B cell (primary cell): Measurements from ENCODE around the gene KCNT2. TPM values are rescaled to one million over a fixed set of nuclear protein-coding genes. Genes with fewer than 3 reads are reported as not detected.

Experiments used
- ATAC-seq: fragments of 200-7000 bp; cut with Tn5 transposase; one replicate; pipeline ENCODE4 v1.10.0; 2021; ENCODE audit warnings: low read depth, mild to moderate bottlenecking, moderate number of reproducible peaks, moderate library complexity
- CTCF ChIA-PET: fragments of 350-600 bp; sonication (Branson Sonifier 250); formaldehyde crosslinking; loops from one replicate; lab custom pipeline; 2021; ENCODE audit warnings: antibody characterized with exemption, inconsistent platforms; lab: Charles Lee
- POLR2A ChIA-PET: fragments of 350-600 bp; sonication (Branson Sonifier 250); formaldehyde crosslinking; loops from one replicate; lab custom pipeline; 2021; ENCODE audit warnings: antibody characterized with exemption; lab: Charles Lee
- DNase-seq: peaks from one replicate; pipeline ENCODE4 v3.0.0; 2013
- H2AFZ ChIP-seq: 2 replicates; pipeline ENCODE4 v1.6.1; 2012; ENCODE audit warnings: mild to moderate bottlenecking, low read depth, low read length; ENCODE audit not compliant: insufficient read depth, poor library complexity, severe bottlenecking
- H3K27ac ChIP-seq, 2 donors: 1 replicate in 1 of 2; 2 replicates in 1 of 2; pipeline ENCODE4 v1.5.1; 2012 to 2013; ENCODE audit warnings: low read length in 2 of 2, mild to moderate bottlenecking in 2 of 2, moderate library complexity in 1 of 2
- H3K27me3 ChIP-seq, 4 experiments: fragments of 200-600 bp in 1 of 4; sonication (generic) in 1 of 4; replicated peaks in 1 of 4; 1 replicate in 2 of 4; 2 replicates in 2 of 4; pipeline versions ENCODE4 v1.6.1 to v1.7.0; 2013 to 2016; ENCODE audit warnings: low read length in 3 of 4, mild to moderate bottlenecking in 2 of 4, mixed read lengths in 1 of 4, moderate library complexity in 1 of 4; ENCODE audit not compliant: insufficient read depth in 4 of 4, control insufficient read depth in 3 of 4; ENCODE audit errors: control extremely low read depth in 1 of 4
- H3K36me3 ChIP-seq, 2 experiments: replicated peaks in 1 of 2; 1 replicate in 1 of 2; 2 replicates in 1 of 2; pipeline versions ENCODE4 v1.6.1 to v1.7.1; 2013; ENCODE audit warnings: low read length in 1 of 2; ENCODE audit not compliant: insufficient read depth in 2 of 2, control insufficient read depth in 1 of 2; ENCODE audit errors: control extremely low read depth in 1 of 2, extremely low read depth in 1 of 2
- H3K4me1 ChIP-seq, 2 donors: fragments of 200-600 bp in 1 of 2; sonication (generic) in 1 of 2; 1 replicate in 1 of 2; 2 replicates in 1 of 2; pipeline versions ENCODE4 v1.5.1 to v1.6.1; 2013 to 2017; ENCODE audit warnings: low read length in 2 of 2; ENCODE audit not compliant: control insufficient read depth in 2 of 2, insufficient read depth in 2 of 2
- H3K4me2 ChIP-seq: replicated peaks from 2 replicates; pipeline ENCODE3; 2012; ENCODE audit warnings: mild to moderate bottlenecking, low read depth, low read length; ENCODE audit not compliant: poor library complexity, severe bottlenecking
- H3K4me3 ChIP-seq, 5 experiments: fragments of 200-600 bp in 1 of 5; sonication (generic) in 1 of 5; 1 replicate in 3 of 5; 2 replicates in 2 of 5; pipeline versions ENCODE4 v1.5.1 to v1.7.0; 2011 to 2016; ENCODE audit warnings: low read length in 4 of 5, mild to moderate bottlenecking in 4 of 5, low read depth in 2 of 5, control low read depth in 1 of 5, moderate library complexity in 1 of 5; ENCODE audit not compliant: insufficient read depth in 1 of 5; ENCODE audit errors: control extremely low read depth in 1 of 5, extremely low read depth in 1 of 5
- H3K79me2 ChIP-seq: fragments of 200-600 bp; sonication (generic); one replicate; pipeline ENCODE4 v1.6.0; 2016; ENCODE audit warnings: low read length; ENCODE audit not compliant: control insufficient read depth, insufficient read depth
- H3K9ac ChIP-seq: fragments of 200-600 bp; sonication (generic); 2 replicates; pipeline ENCODE4 v1.6.1; 2017; ENCODE audit warnings: mild to moderate bottlenecking, low read length, moderate library complexity
- H3K9me3 ChIP-seq, 3 donors: one replicate each; pipeline versions ENCODE4 v1.6.1 to v1.7.1; 2013; ENCODE audit warnings: low read length in 2 of 3; ENCODE audit not compliant: control insufficient read depth in 2 of 3, insufficient read depth in 1 of 3; ENCODE audit errors: control extremely low read depth in 1 of 3
- H4K20me1 ChIP-seq: 2 replicates; pipeline ENCODE4 v1.6.0; 2012; ENCODE audit warnings: mild to moderate bottlenecking, low read length; ENCODE audit not compliant: insufficient read depth, control insufficient read depth, poor library complexity, severe bottlenecking
- H3K27ac Mint-ChIP-seq: one replicate; pipeline ENCODE4 v1.8.0; 2021; ENCODE audit warnings: mixed read lengths
- H3K27me3 Mint-ChIP-seq: one replicate; pipeline ENCODE4 v1.8.0; 2021; ENCODE audit warnings: mixed read lengths
- H3K4me1 Mint-ChIP-seq: one replicate; pipeline ENCODE4 v1.8.0; 2021; ENCODE audit warnings: mixed read lengths
- H3K4me3 Mint-ChIP-seq: one replicate; pipeline ENCODE4 v1.8.0; 2021; ENCODE audit warnings: mixed read lengths
- H3K9me3 Mint-ChIP-seq: one replicate; pipeline ENCODE4 v1.8.0; 2022; ENCODE audit warnings: mixed read lengths; ENCODE audit not compliant: insufficient read depth
- EZH2 ChIP-seq: IDR thresholded peaks from 2 replicates; pipeline ENCODE4 v1.6.1; 2012; ENCODE audit warnings: borderline replicate concordance, low read depth, mild to moderate bottlenecking, moderate library complexity, low read length; ENCODE audit not compliant: insufficient read depth, poor library complexity, severe bottlenecking
- WGBS: methylation state at CpG from one replicate; pipeline ENCODE4 v1.1.5; 2013; ENCODE audit warnings: missing lambda C conversion rate; ENCODE audit not compliant: insufficient coverage; 5-methylcytosine and 5-hydroxymethylcytosine counted together
- intact Hi-C: fragments of 100-400 bp; cut with micrococcal nuclease; formaldehyde crosslinking; loops from one replicate; pipeline ENCODE4 v1.10.0; 2022
- polyA plus RNA-seq: library from polyadenylated mRNA; depleted of rRNA; stranded (reverse); fragments of >200 nt; gene quantifications from 2 replicates; pipeline ENCODE4 v1.2.3, GENCODE V29; 2012
- total RNA-seq, 2 donors: library from RNA; stranded (reverse); fragments of 120-200 nt in 1 of 2; gene quantifications; 1 replicate in 1 of 2; 2 replicates in 1 of 2; pipeline versions ENCODE4 v1.2.3 to v1.2.4, GENCODE V29; 2013 to 2022
- TF ChIP-seq, protein P1 (sequence below): fragments of 200-600 bp; IDR thresholded peaks from one replicate; pipeline ENCODE4 v1.8.0; 2022; ENCODE audit warnings: antibody characterized with exemption, mild to moderate bottlenecking

Gene KCNT2
- total and polyA plus RNA-seq, 2 donors (not counting 1 experiment from before 2014, with no cell fraction given): not detected

GRCh38 chr1:196603651-196604050 is 4.6 kb downstream of the KCNT2 start:
- no peak overlapping the region for H3K27ac ChIP-seq
- no peak overlapping the region for H2AFZ ChIP-seq
- ChIA-PET CTCF (no interaction called here), POLR2A (no interaction called here)
- TF ChIP-seq, protein P1, sequence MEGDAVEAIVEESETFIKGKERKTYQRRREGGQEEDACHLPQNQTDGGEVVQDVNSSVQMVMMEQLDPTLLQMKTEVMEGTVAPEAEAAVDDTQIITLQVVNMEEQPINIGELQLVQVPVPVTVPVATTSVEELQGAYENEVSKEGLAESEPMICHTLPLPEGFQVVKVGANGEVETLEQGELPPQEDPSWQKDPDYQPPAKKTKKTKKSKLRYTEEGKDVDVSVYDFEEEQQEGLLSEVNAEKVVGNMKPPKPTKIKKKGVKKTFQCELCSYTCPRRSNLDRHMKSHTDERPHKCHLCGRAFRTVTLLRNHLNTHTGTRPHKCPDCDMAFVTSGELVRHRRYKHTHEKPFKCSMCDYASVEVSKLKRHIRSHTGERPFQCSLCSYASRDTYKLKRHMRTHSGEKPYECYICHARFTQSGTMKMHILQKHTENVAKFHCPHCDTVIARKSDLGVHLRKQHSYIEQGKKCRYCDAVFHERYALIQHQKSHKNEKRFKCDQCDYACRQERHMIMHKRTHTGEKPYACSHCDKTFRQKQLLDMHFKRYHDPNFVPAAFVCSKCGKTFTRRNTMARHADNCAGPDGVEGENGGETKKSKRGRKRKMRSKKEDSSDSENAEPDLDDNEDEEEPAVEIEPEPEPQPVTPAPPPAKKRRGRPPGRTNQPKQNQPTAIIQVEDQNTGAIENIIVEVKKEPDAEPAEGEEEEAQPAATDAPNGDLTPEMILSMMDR: no peak
- no peak for TF ChIP-seq EZH2
- no peaks in the 10 kb centered on the region for H3K9me3 Mint-ChIP-seq
- no peak overlapping the region for H3K4me3 Mint-ChIP-seq
- peaks cover 0 to 9% (median 6%) of the 10 kb centered on the region in 4 experiments for H3K27me3 ChIP-seq
- no peaks in the 10 kb centered on the region for H3K79me2 ChIP-seq
- H3K27ac Mint-ChIP-seq: no peak overlapping the region
- H3K4me2 ChIP-seq: no peak overlapping the region
- no peaks in the 10 kb centered on the region for H4K20me1 ChIP-seq
- H3K4me3 ChIP-seq: no peak overlapping the region
- peaks cover 0 to 7% (median 0%) of the 10 kb centered on the region in 3 donors for H3K9me3 ChIP-seq
- no peak for ATAC-seq
- intact Hi-C loops: no loop called here
- H3K4me1 ChIP-seq: no peaks in the 10 kb centered on the region
- peaks cover 3% of the 10 kb centered on the region for H3K4me1 Mint-ChIP-seq
- no peak for DNase-seq
- H3K36me3 ChIP-seq: no peaks in the 10 kb centered on the region
- H3K27me3 Mint-ChIP-seq: peaks cover 9% of the 10 kb centered on the region
- no peak overlapping the region for H3K9ac ChIP-seq

DNA sequence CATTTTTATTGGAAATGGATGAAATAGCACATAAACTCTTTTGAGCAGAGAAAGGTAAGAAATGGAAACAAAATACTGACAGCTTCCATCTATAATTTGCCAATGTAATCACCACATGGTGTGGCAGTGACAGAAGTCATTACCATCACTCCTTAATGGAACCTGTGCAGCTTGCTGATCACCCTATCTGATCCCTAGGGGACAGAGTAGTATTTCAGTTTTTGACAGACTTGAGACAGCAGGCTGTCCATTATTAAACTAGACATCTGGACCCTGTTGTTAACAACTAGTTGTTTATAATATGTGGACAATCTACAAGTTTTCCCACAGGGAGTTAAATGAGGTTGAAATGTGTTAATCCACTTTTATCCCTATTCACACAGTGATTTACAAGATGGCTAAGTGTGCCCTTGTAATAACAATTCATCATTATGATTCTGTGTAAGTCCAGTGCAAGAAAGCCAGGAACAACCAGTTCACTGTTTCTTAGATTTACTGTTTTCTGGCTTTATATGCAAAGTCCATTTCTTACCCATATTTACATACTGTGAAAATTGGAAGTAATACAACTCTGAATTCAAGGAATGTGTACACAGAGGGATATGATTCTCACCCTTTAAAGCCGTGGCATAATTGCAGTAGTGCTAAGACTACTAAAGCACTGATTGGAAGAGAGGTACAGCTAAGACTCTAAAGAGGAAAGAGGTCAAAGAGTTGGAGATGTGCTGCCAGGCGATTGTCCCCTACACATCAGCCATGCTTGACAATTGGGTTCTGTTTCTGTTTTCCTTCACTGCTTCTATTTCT is 9.1 kb downstream of the KCNT2 start:
- no peak overlapping the region for H3K9ac ChIP-seq
- Mint-ChIP-seq H3K4me3 (no peak overlapping the region), H3K27ac (no peak overlapping the region), H3K9me3 (no peaks in the 10 kb centered on the region), H3K4me1 (no peaks in the 10 kb centered on the region), H3K27me3 (no peaks in the 10 kb centered on the region)
- no peak overlapping the region for H2AFZ ChIP-seq
- no peaks in the 10 kb centered on the region for H3K4me1 ChIP-seq
- no peak overlapping the region for H3K27ac ChIP-seq
- no peak for DNase-seq
- ChIA-PET POLR2A (no interaction called here), CTCF (no interaction called here)
- H3K27me3 ChIP-seq: no peaks in the 10 kb centered on the region
- no peak overlapping the region for H3K4me2 ChIP-seq
- no peaks in the 10 kb centered on the region for H3K36me3 ChIP-seq
- no peak for TF ChIP-seq EZH2
- TF ChIP-seq, protein P1: no peak
- no peaks in the 10 kb centered on the region for H4K20me1 ChIP-seq
- intact Hi-C loops: no loop called here
- H3K4me3 ChIP-seq: no peak overlapping the region
- no peaks in the 10 kb centered on the region for H3K79me2 ChIP-seq
- WGBS: 71% methylated on average over 1 of the region's 2 CpGs
- H3K9me3 ChIP-seq: no peaks in the 10 kb centered on the region
- no peak for ATAC-seq
